HG02973 (cell line): ENCODE results near the gene EXOSC6.
"Not testable (repeated sequence)": the region's sequence is repeated elsewhere in the genome, so short reads cannot be mapped to it uniquely, and the experiment has no call there.

Experiments
- ATAC-seq: cut with Tn5 transposase; IDR thresholded peaks from one replicate; pipeline ENCODE4 v1.9.1; 2021; ENCODE audit warnings: moderate library complexity; ENCODE audit not compliant: unreplicated experiment

The EXOSC6 gene

GRCh38 chr16:70251629-70252354 lies at the start of gene EXOSC6:
EXOSC6 (minus strand) TSS chr16:70251940; CDS start chr16:70251900, 40 bp downstream.
- peak; percentile 79 for ATAC-seq

- ATAC-seq: no peak
Observed at GRCh38 chr16:70301121-70301520, 49.4 kb upstream of the EXOSC6 start.

GRCh38 chr16:70298988-70299938 lies 47.5 kb upstream of the EXOSC6 start, which contains the start of gene DDX19B:
DDX19B (plus strand) TSS chr16:70299186; CDS start chr16:70299298, 112 bp downstream.
- ATAC-seq: peak; percentile 71

GRCh38 chr16:70295634-70296033 lies 43.9 kb upstream of the EXOSC6 start:
- no peak for ATAC-seq

- ATAC-seq: no peak
Observed at GRCh38 chr16:70294385-70295025, 42.8 kb upstream of the EXOSC6 start.

GRCh38 chr16:70292148-70292547 lies 40.4 kb upstream of the EXOSC6 start:
- ATAC-seq: not testable (repeated sequence)

GRCh38 chr16:70290949-70291519 lies 39.3 kb upstream of the EXOSC6 start:
- ATAC-seq: no peak

GRCh38 chr16:70289229-70290094 lies 37.7 kb upstream of the EXOSC6 start, which contains the start of gene AARS1:
AARS1 (minus strand) TSS chr16:70289506; CDS start chr16:70282763, 6,743 bp downstream.
- ATAC-seq: peak; percentile 94

GRCh38 chr16:70287304-70287971 lies 35.7 kb upstream of the EXOSC6 start:
- ATAC-seq: not testable (repeated sequence)

- no peak for ATAC-seq
Observed at GRCh38 chr16:70276392-70276791, 24.7 kb upstream of the EXOSC6 start.

GRCh38 chr16:70271696-70272095 lies 20.0 kb upstream of the EXOSC6 start:
- no peak for ATAC-seq

GRCh38 chr16:70270176-70270575 lies 18.4 kb upstream of the EXOSC6 start:
- no peak for ATAC-seq

- ATAC-seq: no peak
Observed at GRCh38 chr16:70269471-70269870, 17.7 kb upstream of the EXOSC6 start.

- ATAC-seq: not testable (repeated sequence)
Observed at GRCh38 chr16:70267922-70268321, 16.2 kb upstream of the EXOSC6 start.

- ATAC-seq: no peak
Observed at GRCh38 chr16:70267516-70267915, 15.8 kb upstream of the EXOSC6 start.

GRCh38 chr16:70259903-70260302 lies 8.2 kb upstream of the EXOSC6 start:
- not testable (repeated sequence) for ATAC-seq

GRCh38 chr16:70258946-70259345 lies 7.2 kb upstream of the EXOSC6 start:
- ATAC-seq: no peak

GRCh38 chr16:70258065-70258464 lies 6.3 kb upstream of the EXOSC6 start:
- no peak for ATAC-seq

- ATAC-seq: no peak
Observed at GRCh38 chr16:70257391-70257790, 5.7 kb upstream of the EXOSC6 start.
